GM10266 (cell line): ENCODE results near the gene IL15RA.

Source experiments
- DNase-seq: peaks from one replicate; pipeline ENCODE4 v3.0.0; 2012; ENCODE audit errors: extremely low spot score
- CTCF ChIP-seq: IDR thresholded peaks from 2 replicates; pipeline ENCODE4 v1.5.1; 2012; ENCODE audit warnings: mild to moderate bottlenecking, low read depth; ENCODE audit not compliant: control insufficient read depth, insufficient read depth; ENCODE audit errors: missing control alignments

The IL15RA gene

GRCh38 chr10:5943536-5943935 is 33.8 kb downstream of the IL15RA start:
- DNase-seq, result no peak
- TF ChIP-seq CTCF, result no peak

DNA sequence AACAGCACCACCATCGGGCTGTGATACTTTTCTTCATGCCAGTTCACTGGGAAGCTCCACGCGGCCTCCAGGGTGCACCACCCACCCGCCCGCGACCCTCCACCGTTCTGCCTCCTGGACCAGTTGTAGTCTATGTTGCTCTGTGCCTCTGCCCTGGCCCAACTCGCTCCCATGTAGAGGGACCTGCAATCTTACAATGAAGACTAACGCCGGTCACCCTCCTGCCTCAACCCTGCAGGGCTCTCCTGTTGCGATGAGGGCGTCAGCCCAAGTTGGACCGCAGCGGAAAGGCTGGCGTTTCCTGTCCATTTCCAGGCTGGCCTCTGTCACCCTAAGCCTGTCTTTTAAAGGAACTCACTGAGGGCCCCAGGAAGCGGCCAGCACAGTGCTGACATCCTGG is 34.9 kb downstream of the IL15RA start:
- no peak for TF ChIP-seq CTCF
- DNase-seq, result no peak

GRCh38 chr10:5942001-5942400 is 35.3 kb downstream of the IL15RA start:
- DNase-seq, result no peak
- TF ChIP-seq CTCF, result no peak

GRCh38 chr10:5941579-5941978 is 35.8 kb downstream of the IL15RA start:
- DNase-seq, result no peak
- TF ChIP-seq CTCF, result no peak

DNA sequence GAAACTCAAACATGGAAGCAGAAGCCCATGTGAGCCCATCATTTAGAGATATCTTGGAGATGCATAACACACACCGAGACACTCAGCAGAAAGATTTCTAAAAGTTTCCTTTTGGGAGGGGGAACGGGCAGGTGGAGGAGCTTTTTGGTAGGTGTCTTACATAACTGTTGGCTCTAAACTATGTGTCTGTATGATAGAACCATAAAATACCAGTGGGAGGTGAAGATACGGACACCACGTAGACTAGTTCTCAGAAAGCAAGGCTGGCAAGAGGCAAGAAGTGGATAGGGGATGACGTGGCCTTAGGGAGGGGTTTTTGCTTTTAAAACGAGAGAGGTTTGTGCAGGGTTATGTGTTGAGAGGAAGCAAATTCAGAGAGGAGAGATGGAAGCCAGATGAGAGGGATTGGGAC is 36.5 kb downstream of the IL15RA start:
- no peak for DNase-seq
- no peak for TF ChIP-seq CTCF

- no peak for TF ChIP-seq CTCF
- no peak for DNase-seq
Observed at GRCh38 chr10:5938291-5938690, 39.1 kb downstream of the IL15RA start.

DNA sequence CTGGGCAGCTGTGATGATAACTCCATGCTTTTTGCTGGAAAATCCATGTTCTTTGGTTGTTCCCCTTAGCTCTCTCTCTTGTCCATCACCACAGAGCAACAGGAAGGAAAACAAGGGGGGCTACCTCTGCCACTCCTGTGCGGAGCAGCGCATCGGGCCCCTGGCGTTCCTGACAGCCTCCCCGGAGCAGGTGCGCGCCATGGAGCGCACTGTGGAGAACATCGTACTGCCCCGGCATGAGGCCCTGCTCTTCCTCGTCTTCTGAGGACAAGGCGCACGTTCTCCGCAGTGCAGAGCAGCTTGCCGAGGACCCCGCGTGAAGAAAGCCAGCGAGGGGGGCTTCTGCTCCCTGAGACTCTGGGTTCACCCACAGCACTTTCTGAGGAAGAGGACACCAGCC is 40.3 kb downstream of the IL15RA start:
- TF ChIP-seq CTCF, result no peak
- no peak for DNase-seq

DNA sequence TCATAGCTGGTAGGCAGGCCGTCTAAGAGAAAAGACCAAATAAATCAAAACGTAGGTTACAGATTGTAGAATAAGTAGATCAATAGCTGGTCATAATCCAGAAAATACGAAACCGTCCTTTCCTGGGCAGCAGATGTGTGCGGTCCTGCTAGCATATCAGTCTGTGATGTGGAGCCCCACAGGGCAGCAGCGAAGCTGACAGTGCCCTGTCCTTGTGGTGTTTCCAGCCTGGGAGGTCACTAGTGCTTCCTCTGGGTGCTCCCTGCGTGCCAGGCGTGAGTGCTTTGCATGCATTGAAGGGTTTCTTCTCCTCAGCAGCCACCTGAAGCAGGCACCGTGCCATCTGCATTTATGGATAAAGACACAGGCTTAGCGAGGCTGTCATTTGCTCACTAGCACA is 41.7 kb downstream of the IL15RA start:
- no peak for TF ChIP-seq CTCF
- no peak for DNase-seq
